Measurements from ENCODE around the gene RNF213.
"Not testable (repeated sequence)": the region's sequence is repeated elsewhere in the genome, so short reads cannot be mapped to it uniquely, and the experiment has no call there.

Gene RNF213

GRCh38 chr17:80319999-80320344 lies 59.3 kb downstream of the RNF213 start:
- no peak for TF ChIP-seq CTCF (IDR thresholded peaks at IDR 0.05; ENCODE audit: borderline replicate concordance, insufficient read depth, low read depth, low read length)
- no peak overlapping the region for H3K4me3 ChIP-seq (ENCODE audit: low read depth, low read length)

GRCh38 chr17:80320496-80320895 lies 59.8 kb downstream of the RNF213 start:
- TF ChIP-seq CTCF (IDR thresholded peaks at IDR 0.05; ENCODE audit: borderline replicate concordance, insufficient read depth, low read depth, low read length) = no peak

GRCh38 chr17:80322864-80323263 lies 62.2 kb downstream of the RNF213 start:
- no peak overlapping the region for H3K4me3 ChIP-seq (ENCODE audit: low read depth, low read length)
- TF ChIP-seq CTCF (IDR thresholded peaks at IDR 0.05; ENCODE audit: borderline replicate concordance, insufficient read depth, low read depth, low read length) = no peak

More at GRCh38 chr17:80320496-80320895, 59.8 kb downstream of the RNF213 start:
- H3K4me3 ChIP-seq (ENCODE audit: low read depth, low read length) = no peak overlapping the region

- no peak for TF ChIP-seq CTCF (IDR thresholded peaks at IDR 0.05; ENCODE audit: borderline replicate concordance, insufficient read depth, low read depth, low read length)
- no peak overlapping the region for H3K4me3 ChIP-seq (ENCODE audit: low read depth, low read length)
These were observed 63.3 kb downstream of the RNF213 start for GRCh38 chr17:80323982-80324381.

GRCh38 chr17:80327518-80327917 lies 66.9 kb downstream of the RNF213 start:
- no peak for TF ChIP-seq CTCF (IDR thresholded peaks at IDR 0.05; ENCODE audit: borderline replicate concordance, insufficient read depth, low read depth, low read length)
- H3K4me3 ChIP-seq (ENCODE audit: low read depth, low read length) = no peak overlapping the region

- no peak overlapping the region for H3K4me3 ChIP-seq (ENCODE audit: low read depth, low read length)
- no peak for TF ChIP-seq CTCF (IDR thresholded peaks at IDR 0.05; ENCODE audit: borderline replicate concordance, insufficient read depth, low read depth, low read length)
These were observed 68.2 kb downstream of the RNF213 start for GRCh38 chr17:80328634-80329380.

GRCh38 chr17:80329421-80329820 lies 68.8 kb downstream of the RNF213 start:
- H3K4me3 ChIP-seq (ENCODE audit: low read depth, low read length) = not testable (repeated sequence)

Data from GM12875 (cell line).